HEK293 (cell line): ENCODE measurements around the gene TMEM121B.
A peak's percentile ranks its signal among the peaks of the same experiment; 100 is the strongest.

Experiments used
- BCL11A ChIP-seq: fragments of 450-650 bp; formaldehyde crosslinking; IDR thresholded peaks from 2 replicates; pipeline ENCODE4 v1.5.1; 2016; ENCODE audit warnings: low read depth, missing biosample characterization, missing genetic modification characterization
- GLIS2 ChIP-seq: fragments of 450-650 bp; formaldehyde crosslinking; IDR thresholded peaks from 2 replicates; pipeline ENCODE4 v1.5.1; 2016; ENCODE audit warnings: missing biosample characterization, missing genetic modification characterization
- KLF16 ChIP-seq: fragments of 450-650 bp; formaldehyde crosslinking; IDR thresholded peaks from 2 replicates; pipeline ENCODE4 v1.5.1; 2017; ENCODE audit warnings: missing biosample characterization, missing genetic modification characterization
- KLF8 ChIP-seq: fragments of 450-650 bp; formaldehyde crosslinking; IDR thresholded peaks from 2 replicates; pipeline ENCODE4 v1.5.1; 2016; ENCODE audit warnings: missing biosample characterization, missing genetic modification characterization
- SP2 ChIP-seq: fragments of 450-650 bp; formaldehyde crosslinking; IDR thresholded peaks from 2 replicates; pipeline ENCODE4 v1.5.1; 2016; ENCODE audit warnings: missing biosample characterization, missing genetic modification characterization
- ZBTB48 ChIP-seq: fragments of 450-650 bp; formaldehyde crosslinking; IDR thresholded peaks from 2 replicates; pipeline ENCODE4 v1.5.1; 2016; ENCODE audit warnings: missing biosample characterization, missing genetic modification characterization
- ZFP3 ChIP-seq: fragments of 450-650 bp; formaldehyde crosslinking; IDR thresholded peaks from 2 replicates; pipeline ENCODE4 v1.5.1; 2016; ENCODE audit warnings: low read depth, missing biosample characterization, missing genetic modification characterization
- ZFP37 ChIP-seq: fragments of 450-650 bp; formaldehyde crosslinking; IDR thresholded peaks from 2 replicates; pipeline ENCODE4 v1.5.1; 2016; ENCODE audit warnings: missing biosample characterization, missing genetic modification characterization
- ZIC2 ChIP-seq: fragments of 450-650 bp; formaldehyde crosslinking; IDR thresholded peaks from 2 replicates; pipeline ENCODE4 v1.5.1; 2016; ENCODE audit warnings: missing biosample characterization, missing genetic modification characterization
- ZNF112 ChIP-seq: fragments of 450-650 bp; formaldehyde crosslinking; IDR thresholded peaks from 2 replicates; pipeline ENCODE4 v1.5.0; 2017; ENCODE audit warnings: missing biosample characterization, missing genetic modification characterization
- ZNF341 ChIP-seq: fragments of 450-650 bp; formaldehyde crosslinking; IDR thresholded peaks from 2 replicates; pipeline ENCODE4; 2016; ENCODE audit warnings: low read depth, missing biosample characterization, missing genetic modification characterization
- ZNF354C ChIP-seq: fragments of 450-650 bp; formaldehyde crosslinking; IDR thresholded peaks from 2 replicates; pipeline ENCODE4 v1.5.1; 2016; ENCODE audit warnings: missing biosample characterization, missing genetic modification characterization, low read depth, borderline replicate concordance
- ZNF548 ChIP-seq: fragments of 450-650 bp; formaldehyde crosslinking; IDR thresholded peaks from 2 replicates; pipeline ENCODE4 v1.5.1; 2016; ENCODE audit warnings: missing biosample characterization, missing genetic modification characterization
- ZNF600 ChIP-seq: fragments of 450-650 bp; formaldehyde crosslinking; IDR thresholded peaks from 2 replicates; pipeline ENCODE4 v1.5.1; 2016; ENCODE audit warnings: missing biosample characterization, missing genetic modification characterization
- ZNF624 ChIP-seq: fragments of 450-650 bp; formaldehyde crosslinking; IDR thresholded peaks from 2 replicates; pipeline ENCODE4 v1.5.1; 2017; ENCODE audit warnings: missing biosample characterization, missing genetic modification characterization
- ZNF626 ChIP-seq: fragments of 450-650 bp; sonication (Bioruptor Pico); formaldehyde crosslinking; IDR thresholded peaks from 2 replicates; pipeline ENCODE4 v1.5.1; 2018; ENCODE audit warnings: missing biosample characterization, missing genetic modification characterization, inconsistent platforms
- TF ChIP-seq, protein P1 (sequence below): fragments of 450-650 bp; formaldehyde crosslinking; IDR thresholded peaks from 2 replicates; pipeline ENCODE4 v1.5.1; 2016; ENCODE audit warnings: missing biosample characterization, missing genetic modification characterization
- TF ChIP-seq, protein P2 (sequence below): fragments of 450-650 bp; formaldehyde crosslinking; IDR thresholded peaks from 2 replicates; pipeline ENCODE4 v1.5.1; 2017; ENCODE audit warnings: missing biosample characterization, missing genetic modification characterization
- TF ChIP-seq, protein P3 (sequence below): fragments of 450-650 bp; formaldehyde crosslinking; IDR thresholded peaks from 2 replicates; pipeline ENCODE4 v1.5.1; 2016; ENCODE audit warnings: missing biosample characterization, missing genetic modification characterization
- TF ChIP-seq, protein P4 (sequence below): fragments of 450-650 bp; formaldehyde crosslinking; IDR thresholded peaks from 2 replicates; pipeline ENCODE4 v1.5.1; 2016; ENCODE audit warnings: missing biosample characterization, missing genetic modification characterization
- TF ChIP-seq, protein P5 (sequence below): fragments of 450-650 bp; formaldehyde crosslinking; IDR thresholded peaks from 2 replicates; pipeline ENCODE4 v1.5.1; 2016; ENCODE audit warnings: missing biosample characterization, missing genetic modification characterization
- TF ChIP-seq, protein P6 (sequence below): fragments of 450-650 bp; formaldehyde crosslinking; IDR thresholded peaks from 2 replicates; pipeline ENCODE4 v1.5.1; 2016; ENCODE audit warnings: missing biosample characterization, missing genetic modification characterization
- TF ChIP-seq, protein P7 (sequence below): fragments of 450-650 bp; formaldehyde crosslinking; IDR thresholded peaks from 2 replicates; pipeline ENCODE4 v1.5.1; 2016; ENCODE audit warnings: missing biosample characterization, missing genetic modification characterization

TMEM121B gene

DNA sequence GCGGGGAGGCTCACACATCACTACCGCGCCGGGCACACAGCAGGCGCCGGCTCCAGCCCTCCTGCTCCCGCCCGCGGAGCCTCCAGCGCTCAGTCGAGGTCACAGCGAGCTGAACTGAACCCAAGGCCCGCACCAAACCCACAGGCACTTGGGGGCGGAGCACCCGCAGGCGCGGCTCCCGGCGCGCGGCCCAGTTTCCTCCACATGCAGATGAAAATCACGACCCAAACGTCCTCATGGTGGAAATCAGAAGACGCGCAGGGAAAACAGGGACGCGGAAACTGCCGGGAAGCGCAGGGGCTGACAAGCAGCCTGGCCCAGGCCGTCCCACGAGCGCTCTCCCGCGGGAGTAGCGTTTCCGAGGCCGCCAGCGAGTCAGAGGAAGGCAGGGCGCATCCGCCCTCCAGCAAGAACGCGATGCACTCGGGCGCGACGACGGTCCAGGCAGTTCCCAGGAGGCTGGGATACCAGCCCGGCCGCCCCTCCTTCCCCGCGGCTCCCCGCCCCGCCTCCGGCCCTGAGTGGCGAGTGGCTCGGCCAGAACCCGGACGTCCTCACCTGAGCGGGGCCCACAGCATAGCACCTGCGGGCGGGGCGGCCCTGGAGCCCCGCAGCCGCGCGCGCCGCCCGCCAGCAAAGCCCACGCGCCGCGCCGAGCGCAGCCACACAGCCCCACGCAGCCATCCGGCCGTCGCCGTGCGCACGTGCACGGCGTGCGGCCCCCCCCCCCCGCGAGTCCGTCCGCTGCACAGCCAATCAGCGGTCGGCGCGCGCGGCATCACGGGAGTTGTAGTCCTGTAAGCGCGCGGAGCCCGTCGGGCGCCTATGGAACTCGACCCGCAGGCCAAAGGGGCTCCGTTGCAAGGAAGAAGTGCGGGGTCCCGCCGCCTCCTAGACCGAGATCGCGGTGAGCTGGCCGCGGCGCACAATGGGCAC, 37.7 kb upstream of the TMEM121B start, which contains the start of gene HDHD5 (continued):
- TF ChIP-seq, protein P1, sequence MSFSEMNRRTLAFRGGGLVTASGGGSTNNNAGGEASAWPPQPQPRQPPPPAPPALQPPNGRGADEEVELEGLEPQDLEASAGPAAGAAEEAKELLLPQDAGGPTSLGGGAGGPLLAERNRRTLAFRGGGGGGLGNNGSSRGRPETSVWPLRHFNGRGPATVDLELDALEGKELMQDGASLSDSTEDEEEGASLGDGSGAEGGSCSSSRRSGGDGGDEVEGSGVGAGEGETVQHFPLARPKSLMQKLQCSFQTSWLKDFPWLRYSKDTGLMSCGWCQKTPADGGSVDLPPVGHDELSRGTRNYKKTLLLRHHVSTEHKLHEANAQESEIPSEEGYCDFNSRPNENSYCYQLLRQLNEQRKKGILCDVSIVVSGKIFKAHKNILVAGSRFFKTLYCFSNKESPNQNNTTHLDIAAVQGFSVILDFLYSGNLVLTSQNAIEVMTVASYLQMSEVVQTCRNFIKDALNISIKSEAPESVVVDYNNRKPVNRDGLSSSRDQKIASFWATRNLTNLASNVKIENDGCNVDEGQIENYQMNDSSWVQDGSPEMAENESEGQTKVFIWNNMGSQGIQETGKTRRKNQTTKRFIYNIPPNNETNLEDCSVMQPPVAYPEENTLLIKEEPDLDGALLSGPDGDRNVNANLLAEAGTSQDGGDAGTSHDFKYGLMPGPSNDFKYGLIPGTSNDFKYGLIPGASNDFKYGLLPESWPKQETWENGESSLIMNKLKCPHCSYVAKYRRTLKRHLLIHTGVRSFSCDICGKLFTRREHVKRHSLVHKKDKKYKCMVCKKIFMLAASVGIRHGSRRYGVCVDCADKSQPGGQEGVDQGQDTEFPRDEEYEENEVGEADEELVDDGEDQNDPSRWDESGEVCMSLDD (tag by site-specific recombination) = peak; percentile 58; the same call in 1 of the 2 replicates
- TF ChIP-seq ZNF354C (tag by site-specific recombination) (no peak), ZIC2 (tag by site-specific recombination) (peak; percentile 88), ZBTB48 (no peak), ZNF341 (tag by site-specific recombination) (peak; percentile 93), GLIS2 (tag by site-specific recombination) (peak; percentile 87), ZFP3 (tag by site-specific recombination) (no peak), ZNF624 (tag by site-specific recombination) (no peak), KLF16 (tag by site-specific recombination) (peak; percentile 93; the same call in 1 of the 2 replicates), SP2 (tag by site-specific recombination) (peak; percentile 84), KLF8 (tag by site-specific recombination) (peak; percentile 91), ZNF626 (no peak), BCL11A (tag by site-specific recombination) (no peak), ZNF600 (tag by site-specific recombination) (peak; percentile 66; the same call in 1 of the 2 replicates), ZNF548 (tag by site-specific recombination) (no peak), ZFP37 (tag by site-specific recombination) (peak; percentile 74), ZNF112 (no peak)
- TF ChIP-seq, protein P2, sequence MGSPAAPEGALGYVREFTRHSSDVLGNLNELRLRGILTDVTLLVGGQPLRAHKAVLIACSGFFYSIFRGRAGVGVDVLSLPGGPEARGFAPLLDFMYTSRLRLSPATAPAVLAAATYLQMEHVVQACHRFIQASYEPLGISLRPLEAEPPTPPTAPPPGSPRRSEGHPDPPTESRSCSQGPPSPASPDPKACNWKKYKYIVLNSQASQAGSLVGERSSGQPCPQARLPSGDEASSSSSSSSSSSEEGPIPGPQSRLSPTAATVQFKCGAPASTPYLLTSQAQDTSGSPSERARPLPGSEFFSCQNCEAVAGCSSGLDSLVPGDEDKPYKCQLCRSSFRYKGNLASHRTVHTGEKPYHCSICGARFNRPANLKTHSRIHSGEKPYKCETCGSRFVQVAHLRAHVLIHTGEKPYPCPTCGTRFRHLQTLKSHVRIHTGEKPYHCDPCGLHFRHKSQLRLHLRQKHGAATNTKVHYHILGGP (tag by site-specific recombination) = no peak
- TF ChIP-seq, protein P3, sequence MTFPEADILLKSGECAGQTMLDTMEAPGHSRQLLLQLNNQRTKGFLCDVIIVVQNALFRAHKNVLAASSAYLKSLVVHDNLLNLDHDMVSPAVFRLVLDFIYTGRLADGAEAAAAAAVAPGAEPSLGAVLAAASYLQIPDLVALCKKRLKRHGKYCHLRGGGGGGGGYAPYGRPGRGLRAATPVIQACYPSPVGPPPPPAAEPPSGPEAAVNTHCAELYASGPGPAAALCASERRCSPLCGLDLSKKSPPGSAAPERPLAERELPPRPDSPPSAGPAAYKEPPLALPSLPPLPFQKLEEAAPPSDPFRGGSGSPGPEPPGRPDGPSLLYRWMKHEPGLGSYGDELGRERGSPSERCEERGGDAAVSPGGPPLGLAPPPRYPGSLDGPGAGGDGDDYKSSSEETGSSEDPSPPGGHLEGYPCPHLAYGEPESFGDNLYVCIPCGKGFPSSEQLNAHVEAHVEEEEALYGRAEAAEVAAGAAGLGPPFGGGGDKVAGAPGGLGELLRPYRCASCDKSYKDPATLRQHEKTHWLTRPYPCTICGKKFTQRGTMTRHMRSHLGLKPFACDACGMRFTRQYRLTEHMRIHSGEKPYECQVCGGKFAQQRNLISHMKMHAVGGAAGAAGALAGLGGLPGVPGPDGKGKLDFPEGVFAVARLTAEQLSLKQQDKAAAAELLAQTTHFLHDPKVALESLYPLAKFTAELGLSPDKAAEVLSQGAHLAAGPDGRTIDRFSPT (tag by site-specific recombination) = no peak; the same call in 1 of the 2 replicates
- TF ChIP-seq, protein P4, sequence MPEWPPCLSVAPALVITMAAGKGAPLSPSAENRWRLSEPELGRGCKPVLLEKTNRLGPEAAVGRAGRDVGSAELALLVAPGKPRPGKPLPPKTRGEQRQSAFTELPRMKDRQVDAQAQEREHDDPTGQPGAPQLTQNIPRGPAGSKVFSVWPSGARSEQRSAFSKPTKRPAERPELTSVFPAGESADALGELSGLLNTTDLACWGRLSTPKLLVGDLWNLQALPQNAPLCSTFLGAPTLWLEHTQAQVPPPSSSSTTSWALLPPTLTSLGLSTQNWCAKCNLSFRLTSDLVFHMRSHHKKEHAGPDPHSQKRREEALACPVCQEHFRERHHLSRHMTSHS (tag by site-specific recombination) = no peak
- TF ChIP-seq, protein P5, sequence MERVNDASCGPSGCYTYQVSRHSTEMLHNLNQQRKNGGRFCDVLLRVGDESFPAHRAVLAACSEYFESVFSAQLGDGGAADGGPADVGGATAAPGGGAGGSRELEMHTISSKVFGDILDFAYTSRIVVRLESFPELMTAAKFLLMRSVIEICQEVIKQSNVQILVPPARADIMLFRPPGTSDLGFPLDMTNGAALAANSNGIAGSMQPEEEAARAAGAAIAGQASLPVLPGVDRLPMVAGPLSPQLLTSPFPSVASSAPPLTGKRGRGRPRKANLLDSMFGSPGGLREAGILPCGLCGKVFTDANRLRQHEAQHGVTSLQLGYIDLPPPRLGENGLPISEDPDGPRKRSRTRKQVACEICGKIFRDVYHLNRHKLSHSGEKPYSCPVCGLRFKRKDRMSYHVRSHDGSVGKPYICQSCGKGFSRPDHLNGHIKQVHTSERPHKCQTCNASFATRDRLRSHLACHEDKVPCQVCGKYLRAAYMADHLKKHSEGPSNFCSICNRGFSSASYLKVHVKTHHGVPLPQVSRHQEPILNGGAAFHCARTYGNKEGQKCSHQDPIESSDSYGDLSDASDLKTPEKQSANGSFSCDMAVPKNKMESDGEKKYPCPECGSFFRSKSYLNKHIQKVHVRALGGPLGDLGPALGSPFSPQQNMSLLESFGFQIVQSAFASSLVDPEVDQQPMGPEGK (tag by site-specific recombination) = peak; percentile 80; the same call in 1 of the 2 replicates
- TF ChIP-seq, protein P6, sequence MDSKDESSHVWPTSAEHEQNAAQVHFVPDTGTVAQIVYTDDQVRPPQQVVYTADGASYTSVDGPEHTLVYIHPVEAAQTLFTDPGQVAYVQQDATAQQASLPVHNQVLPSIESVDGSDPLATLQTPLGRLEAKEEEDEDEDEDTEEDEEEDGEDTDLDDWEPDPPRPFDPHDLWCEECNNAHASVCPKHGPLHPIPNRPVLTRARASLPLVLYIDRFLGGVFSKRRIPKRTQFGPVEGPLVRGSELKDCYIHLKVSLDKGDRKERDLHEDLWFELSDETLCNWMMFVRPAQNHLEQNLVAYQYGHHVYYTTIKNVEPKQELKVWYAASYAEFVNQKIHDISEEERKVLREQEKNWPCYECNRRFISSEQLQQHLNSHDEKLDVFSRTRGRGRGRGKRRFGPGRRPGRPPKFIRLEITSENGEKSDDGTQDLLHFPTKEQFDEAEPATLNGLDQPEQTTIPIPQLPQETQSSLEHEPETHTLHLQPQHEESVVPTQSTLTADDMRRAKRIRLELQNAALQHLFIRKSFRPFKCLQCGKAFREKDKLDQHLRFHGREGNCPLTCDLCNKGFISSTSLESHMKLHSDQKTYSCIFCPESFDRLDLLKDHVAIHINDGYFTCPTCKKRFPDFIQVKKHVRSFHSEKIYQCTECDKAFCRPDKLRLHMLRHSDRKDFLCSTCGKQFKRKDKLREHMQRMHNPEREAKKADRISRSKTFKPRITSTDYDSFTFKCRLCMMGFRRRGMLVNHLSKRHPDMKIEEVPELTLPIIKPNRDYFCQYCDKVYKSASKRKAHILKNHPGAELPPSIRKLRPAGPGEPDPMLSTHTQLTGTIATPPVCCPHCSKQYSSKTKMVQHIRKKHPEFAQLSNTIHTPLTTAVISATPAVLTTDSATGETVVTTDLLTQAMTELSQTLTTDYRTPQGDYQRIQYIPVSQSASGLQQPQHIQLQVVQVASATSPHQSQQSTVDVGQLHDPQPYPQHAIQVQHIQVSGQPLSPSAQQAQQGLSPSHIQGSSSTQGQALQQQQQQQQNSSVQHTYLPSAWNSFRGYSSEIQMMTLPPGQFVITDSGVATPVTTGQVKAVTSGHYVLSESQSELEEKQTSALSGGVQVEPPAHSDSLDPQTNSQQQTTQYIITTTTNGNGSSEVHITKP (tag by site-specific recombination) = peak; percentile 90
- TF ChIP-seq, protein P7, sequence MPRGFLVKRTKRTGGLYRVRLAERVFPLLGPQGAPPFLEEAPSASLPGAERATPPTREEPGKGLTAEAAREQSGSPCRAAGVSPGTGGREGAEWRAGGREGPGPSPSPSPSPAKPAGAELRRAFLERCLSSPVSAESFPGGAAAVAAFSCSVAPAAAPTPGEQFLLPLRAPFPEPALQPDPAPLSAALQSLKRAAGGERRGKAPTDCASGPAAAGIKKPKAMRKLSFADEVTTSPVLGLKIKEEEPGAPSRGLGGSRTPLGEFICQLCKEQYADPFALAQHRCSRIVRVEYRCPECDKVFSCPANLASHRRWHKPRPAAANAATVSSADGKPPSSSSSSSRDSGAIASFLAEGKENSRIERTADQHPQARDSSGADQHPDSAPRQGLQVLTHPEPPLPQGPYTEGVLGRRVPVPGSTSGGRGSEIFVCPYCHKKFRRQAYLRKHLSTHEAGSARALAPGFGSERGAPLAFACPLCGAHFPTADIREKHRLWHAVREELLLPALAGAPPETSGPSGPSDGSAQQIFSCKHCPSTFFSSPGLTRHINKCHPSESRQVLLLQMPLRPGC (tag by site-specific recombination) = peak; percentile 49; the same call in 1 of the 2 replicates
